Inflammatory macrophage (primary cell): ENCODE measurements around the gene POC1B.

Experiments used
- DNase-seq, 2 donors: peaks; one replicate each; pipeline ENCODE4 v3.0.0-alpha.2; 2020 to 2022

POC1B gene

GRCh38 chr12:89417246-89417977 lies 108.4 kb downstream of the POC1B start:
- peak; percentile 31 to 51 for DNase-seq

GRCh38 chr12:89416049-89416792 lies 109.6 kb downstream of the POC1B start:
- no peak for DNase-seq

GRCh38 chr12:89414851-89415250 lies 111.0 kb downstream of the POC1B start:
- no peak for DNase-seq

GRCh38 chr12:89414322-89414721 lies 111.5 kb downstream of the POC1B start:
- no peak for DNase-seq

GRCh38 chr12:89413234-89413633 lies 112.6 kb downstream of the POC1B start:
- DNase-seq: no peak

GRCh38 chr12:89412665-89413064 lies 113.2 kb downstream of the POC1B start:
- no peak for DNase-seq

- no peak for DNase-seq
Measured at GRCh38 chr12:89411846-89412245, 114.0 kb downstream of the POC1B start.

- DNase-seq: no peak
Measured at GRCh38 chr12:89411234-89411633, 114.6 kb downstream of the POC1B start.

GRCh38 chr12:89405626-89406345 lies 120.1 kb downstream of the POC1B start:
- peak; percentile 41 to 67 for DNase-seq

GRCh38 chr12:89401433-89402058 lies 124.3 kb downstream of the POC1B start:
- no peak for DNase-seq

- DNase-seq: no peak
Measured at GRCh38 chr12:89400415-89400814, 125.4 kb downstream of the POC1B start.

- no peak for DNase-seq
Measured at GRCh38 chr12:89395712-89396111, 130.1 kb downstream of the POC1B start.

- peak; percentile 58 to 77 for DNase-seq
Measured at GRCh38 chr12:89393551-89394121, 132.2 kb downstream of the POC1B start.

- peak; percentile 42 to 62 for DNase-seq
Measured at GRCh38 chr12:89392391-89392790, 133.5 kb downstream of the POC1B start.

- DNase-seq: no peak
Measured at GRCh38 chr12:89391726-89392336, 134.0 kb downstream of the POC1B start.

- peak; percentile 78 to 84 for DNase-seq
Measured at GRCh38 chr12:89390802-89391673, 134.8 kb downstream of the POC1B start.

GRCh38 chr12:89389755-89390661 lies 135.8 kb downstream of the POC1B start:
- peak; percentile 65 to 67 for DNase-seq

GRCh38 chr12:89386138-89386537 lies 139.7 kb downstream of the POC1B start:
- DNase-seq: no peak

- DNase-seq: no peak
Measured at GRCh38 chr12:89384807-89385206, 141.0 kb downstream of the POC1B start.
